Omental fat pad (tissue), 4 donors: ENCODE measurements around the gene CYTH3. TPM values are rescaled to one million over a fixed set of nuclear protein-coding genes. Genes with fewer than 3 reads are reported as not detected.

Experiments used
- ATAC-seq: fragments of 150-250 bp; one replicate; pipeline ENCODE4 v1.9.1; 2016; ENCODE audit warnings: mild to moderate bottlenecking, moderate library complexity; ENCODE audit not compliant: low FRiP score
- DNase-seq: peaks from one replicate; pipeline ENCODE4 v3.0.0-alpha.2; 2019; ENCODE audit warnings: low spot score
- total RNA-seq, 4 donors: library from RNA; depleted of rRNA; stranded (reverse); fragments of >200 nt; gene quantifications; one replicate each; pipeline ENCODE4 v1.1.0, GENCODE V29; 2016
- TF ChIP-seq, protein P1 (sequence below), 3 donors: fragments of 450-650 bp; IDR thresholded peaks; one replicate each; pipeline ENCODE4 v1.5.1; 2016 to 2017; ENCODE audit warnings: antibody characterized with exemption in 3 of 3, mild to moderate bottlenecking in 3 of 3, moderate library complexity in 2 of 3

The CYTH3 gene
- total RNA-seq, 4 donors from 2014 or later: 34.2 to 87.0 (median 60.2) TPM

DNA sequence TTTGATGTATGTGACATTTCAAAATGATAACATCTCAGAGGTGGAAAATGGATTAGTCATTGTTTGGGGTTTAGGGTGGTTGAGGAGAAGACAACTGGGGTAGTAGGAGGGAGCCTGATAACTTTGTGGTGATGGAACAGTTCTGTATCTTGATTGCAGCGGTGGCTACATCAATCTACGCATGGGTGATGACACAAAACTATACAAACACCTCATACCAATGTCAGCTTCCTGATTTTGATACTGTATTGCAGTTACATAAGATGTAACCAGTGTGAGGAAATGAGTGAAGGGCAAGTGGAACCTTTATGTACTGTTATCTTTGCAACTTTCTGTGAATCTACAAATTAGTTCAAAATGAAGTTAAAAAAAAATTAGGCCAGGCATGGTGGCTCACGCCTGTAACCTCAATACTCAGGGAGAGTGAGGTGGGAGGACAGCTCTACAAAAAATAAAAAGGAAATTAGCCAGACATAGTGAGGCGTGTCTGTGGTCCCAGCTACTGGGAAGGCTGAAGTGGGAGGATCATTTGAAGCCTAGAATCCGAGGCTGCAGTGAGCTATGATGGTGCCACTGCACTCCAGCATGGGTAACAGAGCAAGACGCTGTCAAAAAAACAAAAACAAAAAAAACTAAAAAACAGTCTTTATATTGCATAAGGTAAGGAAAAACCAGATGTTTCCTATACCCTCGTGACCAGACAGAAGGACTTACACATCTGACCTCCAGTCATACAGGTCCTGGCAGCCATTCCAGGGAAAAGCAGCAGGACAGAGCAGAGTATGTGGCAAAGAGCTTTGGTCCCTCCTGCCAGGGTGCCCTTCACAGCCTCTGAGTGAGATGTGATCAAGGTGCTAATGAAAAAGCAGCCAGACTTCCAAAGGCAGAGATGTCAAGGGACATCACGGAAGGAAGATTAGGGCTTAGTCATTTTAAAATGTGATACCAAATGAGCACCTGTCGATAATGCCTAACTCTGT, 50.8 kb downstream of the CYTH3 start:
- DNase-seq (no peak), ATAC-seq (no peak)
- TF ChIP-seq, protein P1, sequence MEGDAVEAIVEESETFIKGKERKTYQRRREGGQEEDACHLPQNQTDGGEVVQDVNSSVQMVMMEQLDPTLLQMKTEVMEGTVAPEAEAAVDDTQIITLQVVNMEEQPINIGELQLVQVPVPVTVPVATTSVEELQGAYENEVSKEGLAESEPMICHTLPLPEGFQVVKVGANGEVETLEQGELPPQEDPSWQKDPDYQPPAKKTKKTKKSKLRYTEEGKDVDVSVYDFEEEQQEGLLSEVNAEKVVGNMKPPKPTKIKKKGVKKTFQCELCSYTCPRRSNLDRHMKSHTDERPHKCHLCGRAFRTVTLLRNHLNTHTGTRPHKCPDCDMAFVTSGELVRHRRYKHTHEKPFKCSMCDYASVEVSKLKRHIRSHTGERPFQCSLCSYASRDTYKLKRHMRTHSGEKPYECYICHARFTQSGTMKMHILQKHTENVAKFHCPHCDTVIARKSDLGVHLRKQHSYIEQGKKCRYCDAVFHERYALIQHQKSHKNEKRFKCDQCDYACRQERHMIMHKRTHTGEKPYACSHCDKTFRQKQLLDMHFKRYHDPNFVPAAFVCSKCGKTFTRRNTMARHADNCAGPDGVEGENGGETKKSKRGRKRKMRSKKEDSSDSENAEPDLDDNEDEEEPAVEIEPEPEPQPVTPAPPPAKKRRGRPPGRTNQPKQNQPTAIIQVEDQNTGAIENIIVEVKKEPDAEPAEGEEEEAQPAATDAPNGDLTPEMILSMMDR (IDR thresholded peaks at IDR 0.05): no peak

DNA sequence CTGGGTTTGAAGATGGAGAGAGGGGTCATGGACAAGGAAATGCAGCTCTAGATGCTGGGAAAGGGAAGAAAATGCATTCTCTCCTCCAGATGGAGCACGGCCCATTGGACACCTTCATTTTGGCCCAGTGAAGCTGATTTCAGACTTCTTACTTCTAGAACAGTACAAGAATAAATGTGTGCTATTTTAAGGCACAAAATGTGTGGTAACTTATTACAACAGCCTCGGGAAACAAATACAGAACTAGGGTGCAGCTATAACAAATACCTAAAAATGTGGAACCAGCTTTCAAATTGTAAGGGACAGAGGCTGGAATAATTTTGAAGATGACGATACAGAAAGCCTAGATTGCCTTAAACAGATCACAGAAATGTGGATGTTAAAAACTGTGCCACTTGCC, 54.1 kb downstream of the CYTH3 start:
- ATAC-seq: no peak
- TF ChIP-seq, protein P1 (IDR thresholded peaks at IDR 0.05): no peak

DNA sequence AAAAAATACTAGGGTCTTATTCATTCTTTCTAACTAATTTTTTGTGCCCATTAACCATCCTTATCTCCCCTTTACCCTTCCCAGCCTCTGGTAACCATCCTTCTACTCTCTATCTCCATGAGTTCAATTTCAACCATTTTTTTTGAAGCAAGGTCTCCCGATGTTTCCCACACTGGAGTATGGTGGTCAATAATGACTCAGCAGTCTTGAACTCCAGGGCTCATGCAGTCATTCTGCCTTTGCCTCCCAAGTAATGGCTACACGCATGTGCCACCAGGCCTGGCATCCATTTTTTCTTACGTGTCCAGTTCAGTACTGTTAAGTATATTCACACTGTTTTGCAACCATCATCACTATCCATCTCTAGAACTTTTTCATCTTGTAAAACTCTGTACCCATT, 60.4 kb downstream of the CYTH3 start:
- ATAC-seq (no peak), DNase-seq (no peak)
- TF ChIP-seq, protein P1 (IDR thresholded peaks at IDR 0.05): no peak

More for the DNA sequence above, 54.1 kb downstream of the CYTH3 start:
- no peak for DNase-seq

DNA sequence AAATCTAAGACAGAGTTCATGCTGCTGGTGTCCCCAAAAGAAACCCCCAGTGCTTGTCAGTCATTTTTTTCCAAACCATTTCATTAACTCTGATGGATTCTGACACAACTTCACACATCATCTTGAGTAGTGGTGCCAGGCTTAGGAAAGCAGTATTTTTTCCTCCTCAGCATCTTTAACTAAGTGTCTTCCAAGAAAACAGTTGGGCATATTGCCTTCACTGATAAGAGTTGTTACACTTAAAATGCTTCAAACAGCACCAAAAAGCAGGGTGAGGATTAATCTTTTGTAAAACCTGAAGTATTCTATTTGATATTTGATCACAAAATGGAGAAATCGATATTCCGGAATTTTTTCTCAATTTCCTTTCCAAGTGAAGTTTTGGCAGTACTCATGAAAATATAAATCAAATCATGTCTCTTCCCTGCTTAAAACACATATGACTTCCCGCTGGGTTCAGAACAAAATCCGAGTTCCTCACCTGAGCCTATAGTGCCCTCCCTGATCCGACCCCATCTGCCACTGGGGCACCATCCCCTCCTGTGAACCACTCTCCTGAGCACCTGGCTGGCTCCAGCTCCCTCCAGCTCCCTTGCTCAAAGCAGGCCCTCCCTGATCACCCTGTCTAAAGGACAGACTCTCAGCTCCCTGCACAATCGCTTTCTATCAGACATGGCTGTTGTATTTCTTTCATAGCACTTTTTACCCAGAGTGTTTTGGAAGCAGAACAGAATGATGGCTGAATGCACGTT, 61.6 kb downstream of the CYTH3 start:
- TF ChIP-seq, protein P1 (IDR thresholded peaks at IDR 0.05): no peak
- DNase-seq (no peak), ATAC-seq (no peak)

DNA sequence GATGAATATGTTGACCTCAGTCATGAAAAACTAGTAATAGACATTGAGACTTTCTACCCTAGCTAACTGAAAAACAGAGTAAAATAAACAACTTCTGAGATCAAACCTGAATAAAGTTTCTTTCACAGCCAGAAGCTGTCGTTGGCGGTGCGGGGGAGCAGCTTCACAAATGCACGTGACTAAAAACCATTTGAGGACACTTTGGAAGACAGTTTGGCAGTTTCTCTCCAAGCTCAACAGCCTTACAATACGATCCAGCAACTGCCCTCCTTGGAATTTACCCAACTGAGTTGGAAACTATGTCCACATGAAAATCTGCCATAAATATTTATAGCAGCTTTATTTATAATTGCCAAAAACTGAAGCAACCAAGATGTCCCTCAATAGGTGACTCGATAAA, 63.1 kb downstream of the CYTH3 start:
- TF ChIP-seq, protein P1 (IDR thresholded peaks at IDR 0.05): no peak
- DNase-seq: no peak
- ATAC-seq: no peak

DNA sequence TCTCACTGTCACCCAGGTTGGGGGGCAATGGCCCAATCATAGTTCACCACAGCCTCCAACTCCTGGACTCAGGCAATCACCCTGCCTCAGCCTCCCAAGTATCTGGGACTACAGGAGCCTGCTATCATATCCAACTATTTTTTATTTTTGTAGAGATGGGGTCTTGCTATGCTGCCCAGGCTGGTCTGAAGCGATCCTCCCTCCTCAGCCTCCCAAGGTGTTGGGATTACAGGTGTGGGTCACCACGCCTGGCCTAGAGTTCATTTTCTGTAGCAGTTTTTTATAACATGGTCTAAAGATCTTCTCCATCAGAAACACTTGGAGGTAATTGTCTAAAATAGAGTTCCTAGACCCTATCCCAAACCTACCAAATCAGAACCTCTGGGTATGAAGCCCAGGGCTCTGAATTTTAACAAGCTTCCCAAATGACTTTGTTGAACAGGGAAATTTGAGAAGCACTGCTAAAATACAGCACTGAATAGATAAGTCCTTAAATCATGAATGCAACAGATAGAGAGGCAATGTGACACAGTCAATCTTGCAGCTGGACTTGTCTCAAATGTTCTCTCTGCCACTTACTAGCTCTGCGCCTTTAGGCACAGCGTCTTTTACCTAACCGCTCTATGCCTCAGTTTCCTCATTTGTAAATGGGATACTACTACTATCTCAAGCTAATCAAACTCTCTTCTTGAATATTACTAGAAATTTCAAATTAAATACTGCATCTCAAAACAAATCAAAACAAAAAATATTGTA, 63.7 kb downstream of the CYTH3 start:
- no peak for ATAC-seq
- TF ChIP-seq, protein P1 (IDR thresholded peaks at IDR 0.05): no peak
- DNase-seq: no peak
